Measurements from ENCODE around the gene RAD21L1.
A peak's percentile ranks its signal among the peaks of the same experiment; 100 is the strongest.

The RAD21L1 gene

DNA sequence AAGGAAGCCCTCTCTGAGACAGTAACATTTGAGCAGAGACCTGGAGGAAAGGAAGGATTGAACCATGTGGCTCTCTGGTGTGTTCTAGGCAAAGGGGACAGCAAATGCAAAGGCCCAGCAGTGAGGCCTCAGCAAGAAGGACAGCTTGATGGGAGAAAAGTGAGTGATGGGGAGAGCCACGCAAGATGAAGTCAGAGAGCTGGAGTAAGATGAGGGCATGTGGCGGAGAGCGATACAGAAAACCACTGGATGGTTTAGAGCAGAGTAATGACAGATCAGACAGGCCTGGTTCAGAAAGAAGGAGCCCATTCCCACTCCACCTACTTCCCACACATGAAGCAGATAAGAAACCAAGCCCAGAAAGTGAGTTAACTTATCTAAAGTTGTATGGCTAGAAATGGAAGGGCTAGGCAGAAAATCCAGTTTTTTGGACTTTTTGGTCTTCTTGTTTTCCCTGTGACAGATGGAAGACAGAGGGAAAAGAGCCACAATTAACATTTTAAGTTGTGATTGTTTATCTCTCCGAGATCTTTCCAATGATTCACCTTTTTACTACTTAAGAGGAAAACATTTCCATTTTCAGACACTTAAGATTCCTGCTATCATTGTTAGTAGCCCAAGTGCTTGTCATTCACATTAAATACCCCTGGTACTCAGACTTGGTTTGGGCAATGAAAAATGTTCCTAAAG, 39.5 kb downstream of the RAD21L1 start:
- Histone ChIP-seq H3K27ac (ENCODE audit: low read length) (no peak overlapping the region), H3K36me3 (ENCODE audit: control insufficient read depth in 1 of 2, insufficient read depth in 2 of 2, low read length in 2 of 2) (peaks cover 0 to 2% of the 10 kb centered on the region in 2 donors), H3K27me3 (ENCODE audit: low read depth, low read length) (no peaks in the 10 kb centered on the region), H3K4me1 (ENCODE audit: control insufficient read depth in 1 of 2, insufficient read depth in 2 of 2, low read length in 2 of 2) (peaks cover 7 to 19% of the 10 kb centered on the region in 2 donors), H3K9me3 (ENCODE audit: control insufficient read depth in 1 of 2, low read length in 2 of 2) (no peaks in the 10 kb centered on the region), H3K4me3 (ENCODE audit: low read depth in 1 of 2, low read length in 2 of 2) (peak overlapping the region; percentile 50 to 85)

DNA sequence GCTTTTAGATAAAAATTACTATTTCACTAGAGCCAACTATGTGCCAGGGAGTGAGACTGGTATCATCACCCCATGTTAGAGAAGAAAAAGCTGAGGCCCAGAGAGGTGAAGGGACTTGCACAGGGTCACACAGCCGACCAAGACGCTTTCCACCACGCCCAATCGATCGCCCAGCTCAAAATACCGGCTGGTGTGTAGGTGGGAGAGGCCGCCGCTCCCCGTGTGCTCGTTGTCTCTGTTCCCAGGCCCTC, 40.0 kb downstream of the RAD21L1 start:
- no peaks in the 10 kb centered on the region for H3K9me3 ChIP-seq (ENCODE audit: control insufficient read depth in 1 of 2, low read length in 2 of 2)
- H3K4me1 ChIP-seq (ENCODE audit: control insufficient read depth in 1 of 2, insufficient read depth in 2 of 2, low read length in 2 of 2): peaks cover 7 to 19% of the 10 kb centered on the region in 2 donors
- peak overlapping the region; percentile 50 to 85 for H3K4me3 ChIP-seq (ENCODE audit: low read depth in 1 of 2, low read length in 2 of 2)
- H3K27me3 ChIP-seq (ENCODE audit: low read depth, low read length): no peaks in the 10 kb centered on the region
- H3K36me3 ChIP-seq (ENCODE audit: control insufficient read depth in 1 of 2, insufficient read depth in 2 of 2, low read length in 2 of 2): peaks cover 0 to 2% of the 10 kb centered on the region in 2 donors
- no peak overlapping the region for H3K27ac ChIP-seq (ENCODE audit: low read length)

DNA sequence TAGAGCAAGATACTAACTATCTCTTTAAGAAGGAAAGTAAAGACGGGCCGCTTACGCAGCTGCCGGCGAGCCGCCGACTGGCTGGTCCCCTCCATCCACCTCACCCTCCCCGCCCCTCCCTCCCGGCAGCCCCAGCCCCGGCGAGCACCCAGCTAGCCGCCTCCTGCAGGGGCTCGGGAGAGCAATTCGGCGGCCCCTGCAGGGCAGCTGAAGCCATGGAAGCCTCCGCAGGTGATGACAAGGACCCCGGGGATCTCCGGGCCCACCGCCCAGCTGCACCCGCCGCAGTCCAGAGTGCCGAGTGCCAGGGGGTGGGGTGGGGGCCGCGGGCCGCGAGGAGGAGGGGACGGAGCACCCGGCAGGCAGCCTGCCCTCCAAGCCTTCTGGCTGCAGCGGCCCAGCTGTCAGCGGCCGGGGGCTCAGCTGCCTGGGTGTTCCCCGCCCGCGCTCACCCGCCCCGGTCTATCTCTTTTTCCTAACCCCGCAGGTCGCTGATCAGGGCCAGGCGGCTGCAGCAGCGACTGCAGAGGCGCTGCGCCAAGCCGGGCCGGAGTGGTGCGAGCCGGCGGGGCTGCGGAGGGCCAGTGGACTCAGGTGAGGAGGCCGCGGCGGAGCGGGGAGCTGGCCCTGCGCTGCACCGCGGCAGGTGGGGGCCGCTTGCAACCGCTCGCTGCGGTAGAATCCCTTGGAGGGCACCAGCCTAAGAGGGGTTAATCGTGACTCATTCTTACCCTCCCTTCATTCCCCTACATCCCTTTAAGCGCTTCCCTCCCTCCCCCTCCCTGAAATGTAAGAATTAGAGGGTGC, 40.5 kb downstream of the RAD21L1 start, which contains the start of gene SNPH:
Gene SNPH, plus strand, starts transcription at position 128 of the 807 bp plus-strand sequence. CDS start 29,946 bp downstream, outside the sequence.
- Histone ChIP-seq H3K4me3 (ENCODE audit: low read depth in 1 of 2, low read length in 2 of 2) (peak within 1 kb of the TSS; percentile 50 to 85), H3K9me3 (ENCODE audit: control insufficient read depth in 1 of 2, low read length in 2 of 2) (no peaks in the 10 kb centered on the region), H3K36me3 (ENCODE audit: control insufficient read depth in 1 of 2, insufficient read depth in 2 of 2, low read length in 2 of 2) (peaks cover 0 to 2% of the 10 kb centered on the region in 2 donors), H3K27me3 (ENCODE audit: low read depth, low read length) (no peaks in the 10 kb centered on the region), H3K27ac (ENCODE audit: low read length) (no peak within 1 kb of the TSS), H3K4me1 (ENCODE audit: control insufficient read depth in 1 of 2, insufficient read depth in 2 of 2, low read length in 2 of 2) (peaks cover 7 to 19% of the 10 kb centered on the region in 2 donors)

DNA sequence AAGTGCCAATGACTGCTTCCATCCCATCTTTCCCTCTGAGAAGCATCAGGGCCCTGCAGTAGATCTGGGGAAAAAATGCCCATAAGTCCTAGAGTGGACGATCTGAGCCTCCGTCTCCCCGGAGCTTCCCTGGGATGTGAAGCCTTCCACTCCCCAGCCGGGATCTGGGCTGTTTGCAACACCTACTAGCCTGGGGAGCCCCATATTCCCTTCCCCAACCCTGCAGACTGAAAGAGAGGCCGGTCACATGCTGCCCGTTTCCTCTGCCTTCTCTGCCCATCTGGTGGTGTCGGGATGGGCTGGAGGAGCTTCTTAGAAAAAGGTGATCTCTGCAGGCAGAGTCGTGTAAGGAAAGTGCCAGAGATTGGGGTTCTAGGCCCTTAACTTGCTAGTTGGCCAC, 41.3 kb downstream of the RAD21L1 start:
- peaks cover 0 to 2% of the 10 kb centered on the region in 2 donors for H3K36me3 ChIP-seq (ENCODE audit: control insufficient read depth in 1 of 2, insufficient read depth in 2 of 2, low read length in 2 of 2)
- no peak overlapping the region for H3K27ac ChIP-seq (ENCODE audit: low read length)
- peaks cover 7 to 19% of the 10 kb centered on the region in 2 donors for H3K4me1 ChIP-seq (ENCODE audit: control insufficient read depth in 1 of 2, insufficient read depth in 2 of 2, low read length in 2 of 2)
- H3K27me3 ChIP-seq (ENCODE audit: low read depth, low read length): no peaks in the 10 kb centered on the region
- no peaks in the 10 kb centered on the region for H3K9me3 ChIP-seq (ENCODE audit: control insufficient read depth in 1 of 2, low read length in 2 of 2)
- peak overlapping the region; percentile 50 to 85 for H3K4me3 ChIP-seq (ENCODE audit: low read depth in 1 of 2, low read length in 2 of 2)

DNA sequence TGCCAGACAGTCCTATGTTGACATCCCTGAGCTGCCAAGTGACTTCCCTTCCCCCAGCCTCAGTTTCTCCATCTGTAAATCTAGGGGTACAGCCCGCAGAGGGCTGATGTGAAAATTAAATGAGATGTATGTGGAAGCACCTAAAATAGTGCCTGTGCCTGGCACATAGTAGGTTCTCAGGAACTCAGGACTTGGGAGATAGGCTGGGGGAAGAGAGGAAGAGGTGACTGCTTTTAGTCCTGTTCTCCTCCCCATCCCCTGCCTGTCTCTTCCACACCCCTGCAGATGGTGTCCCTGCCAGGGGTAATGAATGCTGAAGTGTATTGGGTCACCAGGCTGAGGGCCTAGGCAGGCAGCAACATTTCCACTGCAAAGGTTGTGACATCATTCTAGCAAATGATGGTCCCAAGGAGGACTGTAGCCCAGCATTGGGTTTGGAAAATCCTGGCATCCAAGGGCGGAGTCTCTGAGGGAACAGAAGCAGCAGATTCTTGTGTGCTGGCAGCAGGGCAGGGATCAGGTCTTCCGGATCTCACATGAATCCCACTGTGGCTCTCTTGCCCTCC, 42.0 kb downstream of the RAD21L1 start:
- Histone ChIP-seq H3K9me3 (ENCODE audit: control insufficient read depth in 1 of 2, low read length in 2 of 2) (no peaks in the 10 kb centered on the region), H3K4me3 (ENCODE audit: low read depth in 1 of 2, low read length in 2 of 2) (no peak overlapping the region), H3K36me3 (ENCODE audit: control insufficient read depth in 1 of 2, insufficient read depth in 2 of 2, low read length in 2 of 2) (peaks cover 0 to 2% of the 10 kb centered on the region in 2 donors), H3K4me1 (ENCODE audit: control insufficient read depth in 1 of 2, insufficient read depth in 2 of 2, low read length in 2 of 2) (peaks cover 7 to 23% of the 10 kb centered on the region in 2 donors), H3K27me3 (ENCODE audit: low read depth, low read length) (no peaks in the 10 kb centered on the region), H3K27ac (ENCODE audit: low read length) (no peak overlapping the region)

DNA sequence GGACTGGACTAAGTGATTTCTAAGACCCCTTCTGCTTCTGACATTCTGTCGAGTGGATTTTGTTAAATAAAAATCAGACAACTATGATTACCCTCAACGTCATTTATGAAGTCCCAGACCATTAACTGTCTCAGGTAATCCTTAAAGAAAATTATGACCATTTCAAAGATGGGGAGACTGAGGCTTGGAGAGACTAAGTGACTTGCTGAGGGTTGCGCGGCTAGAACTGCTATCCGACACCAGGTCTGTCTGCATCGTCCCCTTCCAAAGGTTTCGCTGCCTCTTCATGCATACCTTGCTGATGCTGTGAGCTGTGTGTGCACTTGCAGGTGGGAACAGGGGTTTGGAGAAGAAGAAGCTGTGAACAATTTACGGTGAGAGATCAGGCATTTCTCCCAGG, 43.4 kb downstream of the RAD21L1 start:
- peaks cover 0 to 2% of the 10 kb centered on the region in 2 donors for H3K36me3 ChIP-seq (ENCODE audit: control insufficient read depth in 1 of 2, insufficient read depth in 2 of 2, low read length in 2 of 2)
- no peak overlapping the region for H3K27ac ChIP-seq (ENCODE audit: low read length)
- H3K27me3 ChIP-seq (ENCODE audit: low read depth, low read length): no peaks in the 10 kb centered on the region
- H3K9me3 ChIP-seq (ENCODE audit: control insufficient read depth in 1 of 2, low read length in 2 of 2): no peaks in the 10 kb centered on the region
- no peak overlapping the region for H3K4me3 ChIP-seq (ENCODE audit: low read depth in 1 of 2, low read length in 2 of 2)
- H3K4me1 ChIP-seq (ENCODE audit: control insufficient read depth in 1 of 2, insufficient read depth in 2 of 2, low read length in 2 of 2): peaks cover 7 to 23% of the 10 kb centered on the region in 2 donors

DNA sequence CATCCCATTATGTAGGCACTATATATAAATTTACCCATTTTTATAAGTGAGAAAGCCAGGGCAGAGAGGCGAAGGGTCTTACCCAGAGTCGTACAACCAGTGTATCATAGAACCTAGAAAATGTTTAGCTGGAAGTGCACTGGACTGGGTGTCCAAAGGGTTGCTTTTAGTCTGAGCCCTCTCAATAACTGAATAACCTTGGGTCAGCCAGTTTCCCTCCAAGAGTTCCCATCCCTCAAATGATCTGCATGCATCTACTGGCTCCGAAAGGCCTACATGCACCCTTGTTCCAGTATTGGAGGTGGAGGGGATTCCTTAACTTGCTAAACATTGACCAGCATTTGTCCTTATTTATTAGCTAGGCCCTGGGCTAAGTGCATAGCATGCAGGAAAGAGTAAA, 44.0 kb downstream of the RAD21L1 start:
- H3K9me3 ChIP-seq (ENCODE audit: control insufficient read depth in 1 of 2, low read length in 2 of 2): no peaks in the 10 kb centered on the region
- peaks cover 0 to 2% of the 10 kb centered on the region in 2 donors for H3K36me3 ChIP-seq (ENCODE audit: control insufficient read depth in 1 of 2, insufficient read depth in 2 of 2, low read length in 2 of 2)
- H3K27me3 ChIP-seq (ENCODE audit: low read depth, low read length): no peaks in the 10 kb centered on the region
- H3K4me3 ChIP-seq (ENCODE audit: low read depth in 1 of 2, low read length in 2 of 2): no peak overlapping the region
- H3K27ac ChIP-seq (ENCODE audit: low read length): no peak overlapping the region
- H3K4me1 ChIP-seq (ENCODE audit: control insufficient read depth in 1 of 2, insufficient read depth in 2 of 2, low read length in 2 of 2): peaks cover 7 to 23% of the 10 kb centered on the region in 2 donors

DNA sequence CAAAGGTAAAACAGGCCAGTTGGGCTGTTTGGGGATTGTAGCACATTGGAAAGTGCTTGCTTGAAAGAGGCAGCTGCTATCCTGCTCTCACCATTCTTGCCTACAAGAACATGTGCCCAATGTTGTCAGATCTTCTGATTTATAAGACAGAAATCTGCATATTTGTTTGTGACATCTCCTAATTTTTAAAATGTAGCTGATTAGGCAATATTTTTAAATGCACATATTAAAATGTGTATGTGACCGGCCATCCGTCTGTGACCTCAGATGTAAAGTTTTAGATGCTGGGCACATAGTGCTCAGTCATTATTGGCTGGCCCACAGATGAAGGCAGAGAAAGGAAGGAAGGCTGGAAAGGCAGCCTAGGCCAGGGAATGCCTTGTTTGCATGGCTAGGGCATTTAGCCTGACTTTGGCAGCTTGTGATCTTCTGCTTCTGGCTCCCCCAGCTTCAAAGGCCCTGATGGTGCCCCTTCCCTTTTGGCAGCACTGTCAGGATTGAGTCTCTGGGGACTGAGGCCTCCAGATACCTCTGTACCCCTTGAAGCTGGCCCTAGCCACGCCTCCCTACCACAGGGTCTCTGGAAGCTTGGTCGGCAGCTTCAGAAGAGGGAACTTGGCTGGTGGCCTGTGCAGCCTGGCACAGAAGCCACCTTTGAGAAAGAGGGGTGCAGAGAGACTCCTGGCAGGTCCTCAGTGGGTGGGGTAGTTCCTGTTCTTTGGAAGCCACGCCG, 46.7 kb downstream of the RAD21L1 start:
- no peak overlapping the region for H3K27ac ChIP-seq (ENCODE audit: low read length)

DNA sequence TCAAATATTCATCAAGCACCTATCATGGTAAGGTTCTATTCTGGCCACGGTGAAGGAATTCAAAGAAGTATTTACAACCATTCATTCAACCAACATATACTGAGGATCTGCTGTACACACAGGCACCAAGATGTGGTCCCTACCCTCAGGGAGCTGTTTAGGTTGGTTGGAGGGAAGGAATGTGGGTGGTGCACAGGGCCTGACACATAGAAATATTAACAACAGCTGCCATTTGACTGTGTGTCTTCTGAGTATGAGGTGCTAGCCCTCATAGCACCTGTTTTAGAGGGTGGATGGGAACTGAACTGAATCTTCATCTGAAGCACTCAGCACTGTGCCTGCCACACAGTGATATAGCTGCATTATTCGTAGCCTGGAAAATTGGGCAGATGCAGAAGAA, 47.5 kb downstream of the RAD21L1 start:
- H3K9me3 ChIP-seq (ENCODE audit: control insufficient read depth in 1 of 2, low read length in 2 of 2): no peaks in the 10 kb centered on the region
- H3K27me3 ChIP-seq (ENCODE audit: low read depth, low read length): no peaks in the 10 kb centered on the region
- no peak overlapping the region for H3K27ac ChIP-seq (ENCODE audit: low read length)
- peaks cover 0 to 6% of the 10 kb centered on the region in 2 donors for H3K4me1 ChIP-seq (ENCODE audit: control insufficient read depth in 1 of 2, insufficient read depth in 2 of 2, low read length in 2 of 2)
- no peak overlapping the region for H3K4me3 ChIP-seq (ENCODE audit: low read depth in 1 of 2, low read length in 2 of 2)
- H3K36me3 ChIP-seq (ENCODE audit: control insufficient read depth in 1 of 2, insufficient read depth in 2 of 2, low read length in 2 of 2): peaks cover 0 to 2% of the 10 kb centered on the region in 2 donors

More for the DNA sequence above, 46.7 kb downstream of the RAD21L1 start:
- Histone ChIP-seq H3K4me3 (ENCODE audit: low read depth in 1 of 2, low read length in 2 of 2) (no peak overlapping the region), H3K36me3 (ENCODE audit: control insufficient read depth in 1 of 2, insufficient read depth in 2 of 2, low read length in 2 of 2) (peaks cover 0 to 2% of the 10 kb centered on the region in 2 donors), H3K9me3 (ENCODE audit: control insufficient read depth in 1 of 2, low read length in 2 of 2) (no peaks in the 10 kb centered on the region), H3K27me3 (ENCODE audit: low read depth, low read length) (no peaks in the 10 kb centered on the region), H3K4me1 (ENCODE audit: control insufficient read depth in 1 of 2, insufficient read depth in 2 of 2, low read length in 2 of 2) (peaks cover 0 to 15% of the 10 kb centered on the region in 2 donors)

DNA sequence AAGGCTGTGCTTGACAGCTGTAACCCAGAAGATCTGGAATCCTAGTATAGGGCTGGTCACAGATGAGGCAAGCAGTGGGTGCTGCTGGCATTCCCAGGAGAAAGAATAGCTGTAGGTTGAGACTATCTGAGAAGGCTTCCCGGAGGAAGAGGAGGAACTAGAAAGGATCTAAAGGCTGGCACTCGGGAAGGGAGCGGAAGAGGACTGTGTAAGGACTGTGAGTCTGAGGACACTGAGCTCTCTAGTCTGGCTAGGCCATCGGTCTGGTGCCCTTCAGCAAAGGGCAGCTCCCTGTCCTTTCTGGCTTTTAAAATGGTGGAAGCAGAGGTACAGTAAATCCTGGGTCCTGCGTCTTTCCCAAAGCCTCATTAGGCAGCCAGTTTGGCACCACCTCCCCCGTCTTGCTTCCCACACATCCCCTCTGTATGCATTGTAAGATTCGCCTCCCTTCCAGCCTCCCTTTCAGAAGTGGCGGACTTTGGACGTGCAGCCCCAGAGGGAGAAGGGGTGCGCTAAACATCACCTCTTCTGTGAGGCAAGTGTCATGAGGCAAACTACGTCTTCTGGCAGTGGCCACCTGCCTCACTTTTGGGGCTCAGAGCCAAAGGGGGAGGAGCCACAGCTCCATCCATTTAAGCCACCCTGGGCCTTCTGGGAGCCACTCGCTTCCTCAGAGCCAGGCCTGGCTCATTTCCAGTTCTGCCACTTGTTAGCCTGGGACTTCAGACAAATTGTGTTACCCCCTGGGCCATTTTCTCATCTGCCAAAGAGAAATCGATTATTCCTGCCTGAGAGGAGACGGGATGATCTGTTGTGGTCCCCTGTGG, 48.9 kb downstream of the RAD21L1 start:
- no peaks in the 10 kb centered on the region for H3K27me3 ChIP-seq (ENCODE audit: low read depth, low read length)
- peaks cover 0 to 2% of the 10 kb centered on the region in 2 donors for H3K36me3 ChIP-seq (ENCODE audit: control insufficient read depth in 1 of 2, insufficient read depth in 2 of 2, low read length in 2 of 2)
- peaks cover 0 to 5% of the 10 kb centered on the region in 2 donors for H3K4me1 ChIP-seq (ENCODE audit: control insufficient read depth in 1 of 2, insufficient read depth in 2 of 2, low read length in 2 of 2)
- H3K27ac ChIP-seq (ENCODE audit: low read length): no peak overlapping the region
- no peaks in the 10 kb centered on the region for H3K9me3 ChIP-seq (ENCODE audit: control insufficient read depth in 1 of 2, low read length in 2 of 2)
- H3K4me3 ChIP-seq (ENCODE audit: low read depth in 1 of 2, low read length in 2 of 2): no peak overlapping the region

Measured in muscle layer of duodenum (tissue), 2 donors.